Osteocyte (in vitro differentiated cells): Measurements from ENCODE around the gene SUCLG1. TPM values are rescaled to one million over a fixed set of nuclear protein-coding genes. Genes with fewer than 3 reads are reported as not detected.

ENCODE experiments used
- DNase-seq: peaks from one replicate; pipeline ENCODE4 v3.0.0; 2021; ENCODE audit warnings: mixed read lengths; ENCODE audit not compliant: unreplicated experiment; ENCODE audit errors: extremely low spot score
- H3K27ac Mint-ChIP-seq: one replicate; pipeline ENCODE4 v1.8.0; 2021; ENCODE audit warnings: mild to moderate bottlenecking, mixed read lengths; ENCODE audit not compliant: unreplicated experiment
- H3K27me3 Mint-ChIP-seq: one replicate; pipeline ENCODE4 v1.8.0; 2021; ENCODE audit warnings: mixed read lengths; ENCODE audit not compliant: unreplicated experiment
- H3K36me3 Mint-ChIP-seq: one replicate; pipeline ENCODE4 v1.8.0; 2021; ENCODE audit warnings: mixed read lengths; ENCODE audit not compliant: unreplicated experiment
- H3K4me1 Mint-ChIP-seq: one replicate; pipeline ENCODE4 v1.8.0; 2021; ENCODE audit warnings: mixed read lengths; ENCODE audit not compliant: unreplicated experiment
- H3K4me3 Mint-ChIP-seq: one replicate; pipeline ENCODE4 v1.8.0; 2021; ENCODE audit warnings: mild to moderate bottlenecking, moderate library complexity, mixed read lengths; ENCODE audit not compliant: unreplicated experiment
- H3K9me3 Mint-ChIP-seq: one replicate; pipeline ENCODE4 v1.8.0; 2021; ENCODE audit warnings: mixed read lengths; ENCODE audit not compliant: unreplicated experiment
- total RNA-seq: library from RNA; stranded (reverse); gene quantifications from 2 replicates; pipeline ENCODE4 v1.2.1, GENCODE V29; 2021
- TF ChIP-seq, protein P1 (sequence below): fragments of 200-600 bp; sonication (generic); IDR thresholded peaks from 2 replicates; pipeline ENCODE4 v1.5.0; 2021; ENCODE audit warnings: antibody characterized with exemption, mild to moderate bottlenecking, moderate library complexity

The SUCLG1 gene
- total RNA-seq, 1 donor from 2014 or later, result 52.4 TPM

DNA sequence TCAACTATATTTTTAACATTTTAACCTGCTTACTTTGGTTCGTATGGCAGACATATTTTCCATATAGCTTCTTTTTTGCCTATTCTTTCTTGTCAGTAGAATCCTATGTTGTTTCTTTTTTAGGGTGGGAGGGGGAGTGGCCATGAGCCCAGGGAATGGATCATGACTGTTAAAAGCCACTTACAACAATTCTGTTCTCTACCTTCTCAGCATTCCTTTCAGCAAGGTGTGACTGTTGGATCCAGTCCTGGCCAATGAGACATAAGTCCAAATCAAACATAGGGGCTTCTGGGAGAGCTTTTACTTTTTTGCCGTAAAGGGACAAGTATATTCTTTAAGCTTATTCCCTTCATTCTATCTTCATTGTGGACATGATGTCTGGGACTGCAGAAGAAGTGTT is 32.2 kb upstream of the SUCLG1 start:
- TF ChIP-seq, protein P1, sequence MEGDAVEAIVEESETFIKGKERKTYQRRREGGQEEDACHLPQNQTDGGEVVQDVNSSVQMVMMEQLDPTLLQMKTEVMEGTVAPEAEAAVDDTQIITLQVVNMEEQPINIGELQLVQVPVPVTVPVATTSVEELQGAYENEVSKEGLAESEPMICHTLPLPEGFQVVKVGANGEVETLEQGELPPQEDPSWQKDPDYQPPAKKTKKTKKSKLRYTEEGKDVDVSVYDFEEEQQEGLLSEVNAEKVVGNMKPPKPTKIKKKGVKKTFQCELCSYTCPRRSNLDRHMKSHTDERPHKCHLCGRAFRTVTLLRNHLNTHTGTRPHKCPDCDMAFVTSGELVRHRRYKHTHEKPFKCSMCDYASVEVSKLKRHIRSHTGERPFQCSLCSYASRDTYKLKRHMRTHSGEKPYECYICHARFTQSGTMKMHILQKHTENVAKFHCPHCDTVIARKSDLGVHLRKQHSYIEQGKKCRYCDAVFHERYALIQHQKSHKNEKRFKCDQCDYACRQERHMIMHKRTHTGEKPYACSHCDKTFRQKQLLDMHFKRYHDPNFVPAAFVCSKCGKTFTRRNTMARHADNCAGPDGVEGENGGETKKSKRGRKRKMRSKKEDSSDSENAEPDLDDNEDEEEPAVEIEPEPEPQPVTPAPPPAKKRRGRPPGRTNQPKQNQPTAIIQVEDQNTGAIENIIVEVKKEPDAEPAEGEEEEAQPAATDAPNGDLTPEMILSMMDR, result no peak
- H3K9me3 Mint-ChIP-seq, result no peaks in the 10 kb centered on the region
- DNase-seq, result no peak
- no peaks in the 10 kb centered on the region for H3K36me3 Mint-ChIP-seq
- no peak overlapping the region for H3K4me3 Mint-ChIP-seq
- no peak overlapping the region for H3K27ac Mint-ChIP-seq
- H3K4me1 Mint-ChIP-seq, result peaks cover 39% of the 10 kb centered on the region
- H3K27me3 Mint-ChIP-seq, result no peaks in the 10 kb centered on the region

DNA sequence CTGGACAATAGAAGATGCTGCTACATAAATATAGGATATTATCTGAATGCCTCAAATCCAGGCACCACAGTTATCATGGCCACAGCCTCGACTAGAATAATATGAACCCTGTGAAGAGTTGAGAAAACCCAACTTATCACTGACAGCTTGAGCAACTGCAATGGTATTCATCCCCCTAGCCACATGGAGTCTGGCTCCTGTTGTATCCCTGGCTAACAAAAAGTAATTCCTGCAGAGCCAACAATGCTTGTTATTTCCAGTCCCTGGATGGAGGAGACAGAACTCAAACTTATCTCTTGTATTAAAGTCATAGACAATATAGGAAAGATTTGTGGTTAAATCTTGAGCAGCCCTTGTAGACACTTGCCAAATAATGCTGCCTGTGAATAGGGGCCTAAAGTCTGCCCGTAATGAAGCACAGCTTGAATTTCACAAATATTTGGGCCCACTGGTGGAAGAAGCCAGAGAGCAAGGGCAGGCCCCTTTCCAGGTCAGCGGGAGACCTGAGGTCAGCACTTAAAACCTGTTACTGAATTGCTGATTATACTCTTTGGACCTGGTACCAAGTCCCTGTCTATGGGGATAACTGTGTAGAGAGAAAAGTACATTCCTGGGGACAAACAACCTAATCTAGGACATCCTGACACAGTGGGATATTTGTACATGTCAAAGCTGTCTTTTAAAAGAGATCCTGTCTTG is 28.4 kb upstream of the SUCLG1 start:
- Mint-ChIP-seq H3K27me3 (no peaks in the 10 kb centered on the region), H3K9me3 (no peaks in the 10 kb centered on the region), H3K4me3 (no peak overlapping the region), H3K36me3 (no peaks in the 10 kb centered on the region), H3K27ac (no peak overlapping the region), H3K4me1 (peaks cover 34% of the 10 kb centered on the region)
- TF ChIP-seq, protein P1, result no peak
- no peak for DNase-seq

DNA sequence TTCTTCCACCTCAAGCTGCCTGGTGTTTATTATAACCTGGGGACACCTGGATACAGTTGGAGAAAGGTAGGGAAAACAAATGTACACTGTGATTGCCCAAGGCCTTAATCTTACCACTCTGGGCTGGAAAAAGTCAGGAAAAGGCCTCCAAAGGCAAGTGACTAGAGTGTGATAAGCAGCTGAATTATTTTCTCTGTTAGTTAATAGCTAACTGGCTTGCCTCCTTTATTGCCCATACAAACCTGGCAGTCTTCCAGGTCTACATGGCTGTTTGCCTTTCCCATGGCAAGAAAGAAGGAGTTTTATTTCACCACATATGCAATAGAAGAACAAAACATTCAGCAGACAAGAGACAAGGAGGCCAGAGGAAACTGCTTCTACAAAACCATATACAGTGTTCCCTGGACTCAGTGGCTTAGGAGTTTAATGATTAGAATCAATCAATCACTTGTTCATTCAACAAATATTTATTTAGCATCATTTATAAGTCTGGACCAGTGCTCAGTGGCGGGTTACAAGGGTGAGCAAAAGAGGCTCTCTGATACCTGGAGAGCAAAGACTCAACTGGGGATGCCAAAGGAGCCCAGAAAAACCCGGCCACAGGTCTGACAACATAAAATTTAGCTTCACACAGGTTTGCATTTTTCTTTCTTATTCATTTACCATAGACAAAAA is 27.5 kb upstream of the SUCLG1 start:
- Mint-ChIP-seq H3K36me3 (no peaks in the 10 kb centered on the region), H3K4me3 (no peak overlapping the region), H3K27me3 (no peaks in the 10 kb centered on the region), H3K9me3 (no peaks in the 10 kb centered on the region), H3K4me1 (peaks cover 37% of the 10 kb centered on the region), H3K27ac (peak overlapping the region; percentile 42)
- TF ChIP-seq, protein P1, result no peak
- no peak for DNase-seq

DNA sequence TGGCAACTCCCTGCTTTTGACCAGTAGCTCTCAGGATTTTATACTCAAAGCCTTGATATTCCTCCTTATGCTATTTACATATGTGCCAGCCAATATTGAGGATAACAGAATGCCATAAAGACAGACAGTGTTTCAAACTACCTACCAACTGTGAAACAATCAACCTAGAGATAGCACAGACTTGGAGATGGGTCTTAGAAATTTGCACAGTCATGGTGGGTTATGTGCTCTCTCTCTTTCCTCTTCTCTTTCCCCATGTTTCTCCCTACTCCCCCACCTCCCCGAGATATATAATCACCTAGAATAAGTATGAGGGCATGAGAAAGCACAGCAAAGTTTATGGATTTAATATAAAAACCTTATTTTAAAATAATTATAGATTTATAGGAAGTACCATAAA is 24.2 kb upstream of the SUCLG1 start:
- Mint-ChIP-seq H3K4me3 (no peak overlapping the region), H3K9me3 (no peaks in the 10 kb centered on the region)

DNA sequence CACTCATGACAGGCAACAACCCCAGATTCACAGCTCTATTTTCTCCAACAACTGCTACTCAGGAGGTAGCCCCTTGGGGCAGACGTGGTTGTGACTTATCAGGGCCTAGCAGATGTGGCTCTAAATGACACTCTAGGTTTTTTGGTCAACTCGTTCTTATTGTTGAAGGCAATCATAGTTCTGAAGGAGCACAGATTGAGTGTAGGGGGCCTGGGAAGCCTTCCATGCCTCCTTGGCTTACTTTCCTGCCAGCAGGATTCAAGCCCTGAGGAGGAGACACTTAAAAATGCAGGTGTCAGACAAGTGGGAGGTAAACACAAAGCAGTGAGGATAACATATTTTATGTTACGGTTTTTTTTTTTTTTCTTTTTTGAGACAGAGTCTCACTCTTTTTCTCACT is 23.5 kb upstream of the SUCLG1 start:
- H3K36me3 Mint-ChIP-seq, result no peaks in the 10 kb centered on the region
- H3K27ac Mint-ChIP-seq, result no peak overlapping the region
- peaks cover 23% of the 10 kb centered on the region for H3K4me1 Mint-ChIP-seq
- no peak for DNase-seq
- H3K9me3 Mint-ChIP-seq, result peaks cover 4% of the 10 kb centered on the region
- no peaks in the 10 kb centered on the region for H3K27me3 Mint-ChIP-seq
- TF ChIP-seq, protein P1, result no peak
- H3K4me3 Mint-ChIP-seq, result no peak overlapping the region

More for the DNA sequence above, 24.2 kb upstream of the SUCLG1 start:
- Mint-ChIP-seq H3K27ac (no peak overlapping the region), H3K4me1 (peaks cover 26% of the 10 kb centered on the region), H3K27me3 (no peaks in the 10 kb centered on the region), H3K36me3 (no peaks in the 10 kb centered on the region)
- no peak for DNase-seq
- TF ChIP-seq, protein P1, result no peak
